WTC11 (cell line): ENCODE data around the gene CNPY4.
A peak's percentile ranks its signal among the peaks of the same experiment; 100 is the strongest.

Experiments used
- ARID4B ChIP-seq: sonication (generic); formaldehyde crosslinking; IDR thresholded peaks from 2 replicates; pipeline ENCODE4 v1.8.0; 2023; ENCODE audit warnings: missing genetic modification reagents, mild to moderate bottlenecking, borderline replicate concordance
- ATF1 ChIP-seq: sonication (generic); formaldehyde crosslinking; IDR thresholded peaks from 2 replicates; pipeline ENCODE4 v1.8.1; 2023; ENCODE audit warnings: mild to moderate bottlenecking, moderate library complexity, missing genetic modification reagents
- CTCF ChIP-seq: fragments of 200-600 bp; IDR thresholded peaks from 2 replicates; pipeline ENCODE4 v1.8.0; 2022; ENCODE audit warnings: antibody characterized with exemption
- E2F4 ChIP-seq: sonication (generic); formaldehyde crosslinking; IDR thresholded peaks from 2 replicates; pipeline ENCODE4 v1.8.1; 2022; ENCODE audit warnings: low read depth, mild to moderate bottlenecking, moderate library complexity, missing genetic modification reagents, borderline replicate concordance
- ERG ChIP-seq: fragments of 250-450 bp; sonication (Bioruptor Pico); IDR thresholded peaks from 2 replicates; pipeline ENCODE4 v1.8.0; 2021; ENCODE audit warnings: mild to moderate bottlenecking
- FOXJ3 ChIP-seq: sonication (generic); formaldehyde crosslinking; IDR thresholded peaks from 2 replicates; pipeline ENCODE4 v1.9.0; 2021; ENCODE audit warnings: missing genetic modification reagents, mild to moderate bottlenecking, borderline replicate concordance
- JUN ChIP-seq: sonication (generic); formaldehyde crosslinking; IDR thresholded peaks from 2 replicates; pipeline ENCODE4 v1.8.0; 2023; ENCODE audit warnings: mild to moderate bottlenecking, missing genetic modification reagents
- NR2C2 ChIP-seq: sonication (generic); formaldehyde crosslinking; IDR thresholded peaks from 2 replicates; pipeline ENCODE4 v1.8.0; 2022; ENCODE audit warnings: mild to moderate bottlenecking, missing genetic modification reagents
- USF2 ChIP-seq: sonication (generic); formaldehyde crosslinking; IDR thresholded peaks from 2 replicates; pipeline ENCODE4 v1.8.1; 2023; ENCODE audit warnings: mild to moderate bottlenecking, missing genetic modification reagents, moderate library complexity
- ZNF512 ChIP-seq: sonication (generic); formaldehyde crosslinking; IDR thresholded peaks from 2 replicates; pipeline ENCODE4 v1.8.1; 2022; ENCODE audit warnings: missing genetic modification reagents, borderline replicate concordance

- peak; percentile 96 for TF ChIP-seq CTCF
- no peak for TF ChIP-seq USF2
- TF ChIP-seq ATF1 (CRISPR knock-in tag): no peak
- no peak for TF ChIP-seq ARID4B
- TF ChIP-seq JUN (CRISPR knock-in tag): no peak
- peak; percentile 99 for TF ChIP-seq ZNF512 (CRISPR knock-in tag)
- no peak for TF ChIP-seq E2F4
- TF ChIP-seq FOXJ3 (CRISPR knock-in tag): no peak
- no peak for TF ChIP-seq ERG
- TF ChIP-seq NR2C2: no peak
Observed at GRCh38 chr7:100130608-100131453, 11.4 kb downstream of the CNPY4 start.
